B cell (primary cell): ENCODE results near the gene HSBP1. TPM values are rescaled to one million over a fixed set of nuclear protein-coding genes. Genes with fewer than 3 reads are reported as not detected.

Experiments
- ATAC-seq: fragments of 200-7000 bp; cut with Tn5 transposase; one replicate; pipeline ENCODE4 v1.10.0; 2021; ENCODE audit warnings: low read depth, mild to moderate bottlenecking, moderate number of reproducible peaks, moderate library complexity
- CTCF ChIA-PET: fragments of 350-600 bp; sonication (Branson Sonifier 250); formaldehyde crosslinking; loops from one replicate; lab custom pipeline; 2021; ENCODE audit warnings: antibody characterized with exemption, inconsistent platforms; lab: Charles Lee
- POLR2A ChIA-PET: fragments of 350-600 bp; sonication (Branson Sonifier 250); formaldehyde crosslinking; loops from one replicate; lab custom pipeline; 2021; ENCODE audit warnings: antibody characterized with exemption; lab: Charles Lee
- DNase-seq: peaks from one replicate; pipeline ENCODE4 v3.0.0; 2013
- H2AFZ ChIP-seq: 2 replicates; pipeline ENCODE4 v1.6.1; 2012; ENCODE audit warnings: mild to moderate bottlenecking, low read depth, low read length; ENCODE audit not compliant: insufficient read depth, poor library complexity, severe bottlenecking
- H3K27ac ChIP-seq, 2 donors: 1 replicate in 1 of 2; 2 replicates in 1 of 2; pipeline ENCODE4 v1.5.1; 2012 to 2013; ENCODE audit warnings: low read length in 2 of 2, mild to moderate bottlenecking in 2 of 2, moderate library complexity in 1 of 2
- H3K27me3 ChIP-seq, 4 experiments: fragments of 200-600 bp in 1 of 4; sonication (generic) in 1 of 4; replicated peaks in 1 of 4; 1 replicate in 2 of 4; 2 replicates in 2 of 4; pipeline versions ENCODE4 v1.6.1 to v1.7.0; 2013 to 2016; ENCODE audit warnings: low read length in 3 of 4, mild to moderate bottlenecking in 2 of 4, mixed read lengths in 1 of 4, moderate library complexity in 1 of 4; ENCODE audit not compliant: insufficient read depth in 4 of 4, control insufficient read depth in 3 of 4; ENCODE audit errors: control extremely low read depth in 1 of 4
- H3K36me3 ChIP-seq, 2 experiments: replicated peaks in 1 of 2; 1 replicate in 1 of 2; 2 replicates in 1 of 2; pipeline versions ENCODE4 v1.6.1 to v1.7.1; 2013; ENCODE audit warnings: low read length in 1 of 2; ENCODE audit not compliant: insufficient read depth in 2 of 2, control insufficient read depth in 1 of 2; ENCODE audit errors: control extremely low read depth in 1 of 2, extremely low read depth in 1 of 2
- H3K4me1 ChIP-seq, 2 donors: fragments of 200-600 bp in 1 of 2; sonication (generic) in 1 of 2; 1 replicate in 1 of 2; 2 replicates in 1 of 2; pipeline versions ENCODE4 v1.5.1 to v1.6.1; 2013 to 2017; ENCODE audit warnings: low read length in 2 of 2; ENCODE audit not compliant: control insufficient read depth in 2 of 2, insufficient read depth in 2 of 2
- H3K4me2 ChIP-seq: replicated peaks from 2 replicates; pipeline ENCODE3; 2012; ENCODE audit warnings: mild to moderate bottlenecking, low read depth, low read length; ENCODE audit not compliant: poor library complexity, severe bottlenecking
- H3K4me3 ChIP-seq, 5 experiments: fragments of 200-600 bp in 1 of 5; sonication (generic) in 1 of 5; 1 replicate in 3 of 5; 2 replicates in 2 of 5; pipeline versions ENCODE4 v1.5.1 to v1.7.0; 2011 to 2016; ENCODE audit warnings: low read length in 4 of 5, mild to moderate bottlenecking in 4 of 5, low read depth in 2 of 5, control low read depth in 1 of 5, moderate library complexity in 1 of 5; ENCODE audit not compliant: insufficient read depth in 1 of 5; ENCODE audit errors: control extremely low read depth in 1 of 5, extremely low read depth in 1 of 5
- H3K79me2 ChIP-seq: fragments of 200-600 bp; sonication (generic); one replicate; pipeline ENCODE4 v1.6.0; 2016; ENCODE audit warnings: low read length; ENCODE audit not compliant: control insufficient read depth, insufficient read depth
- H3K9ac ChIP-seq: fragments of 200-600 bp; sonication (generic); 2 replicates; pipeline ENCODE4 v1.6.1; 2017; ENCODE audit warnings: mild to moderate bottlenecking, low read length, moderate library complexity
- H3K9me3 ChIP-seq, 3 donors: one replicate each; pipeline versions ENCODE4 v1.6.1 to v1.7.1; 2013; ENCODE audit warnings: low read length in 2 of 3; ENCODE audit not compliant: control insufficient read depth in 2 of 3, insufficient read depth in 1 of 3; ENCODE audit errors: control extremely low read depth in 1 of 3
- H4K20me1 ChIP-seq: 2 replicates; pipeline ENCODE4 v1.6.0; 2012; ENCODE audit warnings: mild to moderate bottlenecking, low read length; ENCODE audit not compliant: insufficient read depth, control insufficient read depth, poor library complexity, severe bottlenecking
- H3K27ac Mint-ChIP-seq: one replicate; pipeline ENCODE4 v1.8.0; 2021; ENCODE audit warnings: mixed read lengths
- H3K27me3 Mint-ChIP-seq: one replicate; pipeline ENCODE4 v1.8.0; 2021; ENCODE audit warnings: mixed read lengths
- H3K4me1 Mint-ChIP-seq: one replicate; pipeline ENCODE4 v1.8.0; 2021; ENCODE audit warnings: mixed read lengths
- H3K4me3 Mint-ChIP-seq: one replicate; pipeline ENCODE4 v1.8.0; 2021; ENCODE audit warnings: mixed read lengths
- H3K9me3 Mint-ChIP-seq: one replicate; pipeline ENCODE4 v1.8.0; 2022; ENCODE audit warnings: mixed read lengths; ENCODE audit not compliant: insufficient read depth
- EZH2 ChIP-seq: IDR thresholded peaks from 2 replicates; pipeline ENCODE4 v1.6.1; 2012; ENCODE audit warnings: borderline replicate concordance, low read depth, mild to moderate bottlenecking, moderate library complexity, low read length; ENCODE audit not compliant: insufficient read depth, poor library complexity, severe bottlenecking
- WGBS: methylation state at CpG from one replicate; pipeline ENCODE4 v1.1.5; 2013; ENCODE audit warnings: missing lambda C conversion rate; ENCODE audit not compliant: insufficient coverage; 5-methylcytosine and 5-hydroxymethylcytosine counted together
- intact Hi-C: fragments of 100-400 bp; cut with micrococcal nuclease; formaldehyde crosslinking; loops from one replicate; pipeline ENCODE4 v1.10.0; 2022
- polyA plus RNA-seq: library from polyadenylated mRNA; depleted of rRNA; stranded (reverse); fragments of >200 nt; gene quantifications from 2 replicates; pipeline ENCODE4 v1.2.3, GENCODE V29; 2012
- total RNA-seq, 2 donors: library from RNA; stranded (reverse); fragments of 120-200 nt in 1 of 2; gene quantifications; 1 replicate in 1 of 2; 2 replicates in 1 of 2; pipeline versions ENCODE4 v1.2.3 to v1.2.4, GENCODE V29; 2013 to 2022
- TF ChIP-seq, protein P1 (sequence below): fragments of 200-600 bp; IDR thresholded peaks from one replicate; pipeline ENCODE4 v1.8.0; 2022; ENCODE audit warnings: antibody characterized with exemption, mild to moderate bottlenecking

The HSBP1 gene
- total and polyA plus RNA-seq, 2 donors (not counting 1 experiment from before 2014, with no cell fraction given): 4.8 to 39.6 TPM

DNA sequence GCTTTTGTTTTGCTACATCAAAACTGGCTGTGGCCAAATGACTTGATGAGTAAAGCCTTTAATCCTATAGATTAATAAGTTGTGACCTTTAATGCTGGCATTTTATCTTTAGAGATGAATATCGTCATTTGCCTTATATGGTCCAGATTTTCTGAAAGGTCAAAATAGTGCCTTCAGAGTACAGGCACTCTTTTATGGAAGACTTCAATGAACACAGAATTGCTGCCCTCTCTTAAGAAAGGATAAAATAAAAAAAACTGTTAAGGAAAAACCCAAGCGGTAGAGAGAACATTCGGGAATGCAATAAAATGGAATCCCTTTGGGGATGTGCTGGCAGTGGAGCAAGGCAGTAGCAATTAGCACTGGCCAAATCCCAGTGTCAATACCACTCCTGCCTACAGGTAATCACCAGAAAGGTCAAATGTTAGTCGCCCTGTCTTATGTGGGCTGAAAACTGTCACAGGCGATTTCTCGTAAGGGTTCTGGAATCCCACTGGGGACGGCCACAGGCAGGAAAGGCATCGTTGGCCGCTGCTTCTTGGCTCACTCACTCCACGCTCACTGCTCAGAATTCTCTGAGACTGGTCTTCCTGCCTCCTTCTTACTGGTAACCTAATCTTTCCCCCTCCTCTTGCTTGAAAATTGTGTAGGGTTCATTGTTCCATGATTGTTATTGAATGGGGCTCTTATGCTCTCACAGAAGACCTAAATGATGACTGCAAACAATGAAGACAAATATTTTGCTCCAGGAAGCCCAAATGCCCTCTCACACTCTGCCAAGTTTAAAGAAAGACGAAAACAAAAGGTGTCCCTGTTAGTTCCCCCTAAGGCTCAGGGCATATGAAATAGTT is 45.4 kb upstream of the HSBP1 start:
- Mint-ChIP-seq H3K4me1 (no peaks in the 10 kb centered on the region), H3K4me3 (no peak overlapping the region), H3K27me3 (peaks cover 23% of the 10 kb centered on the region), H3K27ac (no peak overlapping the region), H3K9me3 (peaks cover 6% of the 10 kb centered on the region)
- no peaks in the 10 kb centered on the region for H4K20me1 ChIP-seq
- no peaks in the 10 kb centered on the region for H3K36me3 ChIP-seq
- H3K27me3 ChIP-seq: no peaks in the 10 kb centered on the region
- DNase-seq (no peak), ATAC-seq (no peak)
- H3K4me2 ChIP-seq: no peak overlapping the region
- no peaks in the 10 kb centered on the region for H3K79me2 ChIP-seq
- intact Hi-C loops: no loop called here
- H3K27ac ChIP-seq: no peak overlapping the region
- H3K4me1 ChIP-seq: no peaks in the 10 kb centered on the region
- no peak overlapping the region for H3K4me3 ChIP-seq
- CTCF ChIA-PET: no interaction called here
- no peaks in the 10 kb centered on the region for H3K9me3 ChIP-seq
- H3K9ac ChIP-seq: no peak overlapping the region
- no peak for TF ChIP-seq EZH2
- TF ChIP-seq, protein P1, sequence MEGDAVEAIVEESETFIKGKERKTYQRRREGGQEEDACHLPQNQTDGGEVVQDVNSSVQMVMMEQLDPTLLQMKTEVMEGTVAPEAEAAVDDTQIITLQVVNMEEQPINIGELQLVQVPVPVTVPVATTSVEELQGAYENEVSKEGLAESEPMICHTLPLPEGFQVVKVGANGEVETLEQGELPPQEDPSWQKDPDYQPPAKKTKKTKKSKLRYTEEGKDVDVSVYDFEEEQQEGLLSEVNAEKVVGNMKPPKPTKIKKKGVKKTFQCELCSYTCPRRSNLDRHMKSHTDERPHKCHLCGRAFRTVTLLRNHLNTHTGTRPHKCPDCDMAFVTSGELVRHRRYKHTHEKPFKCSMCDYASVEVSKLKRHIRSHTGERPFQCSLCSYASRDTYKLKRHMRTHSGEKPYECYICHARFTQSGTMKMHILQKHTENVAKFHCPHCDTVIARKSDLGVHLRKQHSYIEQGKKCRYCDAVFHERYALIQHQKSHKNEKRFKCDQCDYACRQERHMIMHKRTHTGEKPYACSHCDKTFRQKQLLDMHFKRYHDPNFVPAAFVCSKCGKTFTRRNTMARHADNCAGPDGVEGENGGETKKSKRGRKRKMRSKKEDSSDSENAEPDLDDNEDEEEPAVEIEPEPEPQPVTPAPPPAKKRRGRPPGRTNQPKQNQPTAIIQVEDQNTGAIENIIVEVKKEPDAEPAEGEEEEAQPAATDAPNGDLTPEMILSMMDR: no peak
- no peak overlapping the region for H2AFZ ChIP-seq
- 94% methylated on average over 7 of the region's 11 CpGs for WGBS
- POLR2A ChIA-PET: no interaction called here

DNA sequence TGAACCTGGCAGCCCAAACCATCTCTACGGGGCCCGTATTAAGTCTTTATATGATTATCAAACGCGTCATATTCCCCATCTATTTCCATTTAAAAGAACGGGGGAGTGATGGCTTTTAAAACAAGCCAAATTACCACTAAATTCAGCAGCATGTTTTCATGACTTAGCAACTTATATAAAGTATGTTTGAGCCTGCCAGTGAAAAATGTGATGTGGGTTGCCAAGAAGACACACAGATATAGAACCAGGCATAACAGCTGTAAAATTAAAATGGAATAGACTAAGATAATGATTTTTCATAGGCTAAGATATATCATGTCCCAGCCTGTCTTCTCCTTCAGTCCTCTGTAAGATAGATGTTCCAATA is 44.8 kb upstream of the HSBP1 start:
- Histone ChIP-seq H3K4me1 (no peaks in the 10 kb centered on the region), H3K4me3 (no peak overlapping the region), H3K36me3 (no peaks in the 10 kb centered on the region), H3K79me2 (no peaks in the 10 kb centered on the region), H3K4me2 (no peak overlapping the region), H3K9me3 (no peaks in the 10 kb centered on the region), H3K27me3 (no peaks in the 10 kb centered on the region), H4K20me1 (no peaks in the 10 kb centered on the region), H3K27ac (no peak overlapping the region), H3K9ac (no peak overlapping the region), H2AFZ (no peak overlapping the region)
- no peak for DNase-seq
- WGBS: no CpG with 5 or more reads among the region's 5 CpGs
- Mint-ChIP-seq H3K4me3 (no peak overlapping the region), H3K9me3 (peaks cover 6% of the 10 kb centered on the region), H3K27ac (no peak overlapping the region), H3K4me1 (no peaks in the 10 kb centered on the region), H3K27me3 (peaks cover 23% of the 10 kb centered on the region)
- ChIA-PET CTCF (no interaction called here), POLR2A (no interaction called here)
- TF ChIP-seq EZH2: no peak
- TF ChIP-seq, protein P1: no peak
- intact Hi-C loops: no loop called here
- no peak for ATAC-seq
